Measurements from ENCODE around the gene ZNF385B.

GRCh38 chr2:179900655-179901054 is 39.2 kb upstream of the ZNF385B start:
- TF ChIP-seq, protein P1, sequence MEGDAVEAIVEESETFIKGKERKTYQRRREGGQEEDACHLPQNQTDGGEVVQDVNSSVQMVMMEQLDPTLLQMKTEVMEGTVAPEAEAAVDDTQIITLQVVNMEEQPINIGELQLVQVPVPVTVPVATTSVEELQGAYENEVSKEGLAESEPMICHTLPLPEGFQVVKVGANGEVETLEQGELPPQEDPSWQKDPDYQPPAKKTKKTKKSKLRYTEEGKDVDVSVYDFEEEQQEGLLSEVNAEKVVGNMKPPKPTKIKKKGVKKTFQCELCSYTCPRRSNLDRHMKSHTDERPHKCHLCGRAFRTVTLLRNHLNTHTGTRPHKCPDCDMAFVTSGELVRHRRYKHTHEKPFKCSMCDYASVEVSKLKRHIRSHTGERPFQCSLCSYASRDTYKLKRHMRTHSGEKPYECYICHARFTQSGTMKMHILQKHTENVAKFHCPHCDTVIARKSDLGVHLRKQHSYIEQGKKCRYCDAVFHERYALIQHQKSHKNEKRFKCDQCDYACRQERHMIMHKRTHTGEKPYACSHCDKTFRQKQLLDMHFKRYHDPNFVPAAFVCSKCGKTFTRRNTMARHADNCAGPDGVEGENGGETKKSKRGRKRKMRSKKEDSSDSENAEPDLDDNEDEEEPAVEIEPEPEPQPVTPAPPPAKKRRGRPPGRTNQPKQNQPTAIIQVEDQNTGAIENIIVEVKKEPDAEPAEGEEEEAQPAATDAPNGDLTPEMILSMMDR (conservative IDR thresholded peaks at IDR 0.05; ENCODE audit: low read length) = no peak
- no peak for TF ChIP-seq EZH2phosphoT487 (IDR thresholded peaks at IDR 0.05; ENCODE audit: borderline replicate concordance, low read depth, low read length)

Data from OCI-LY7 (cell line).